HCT116 (cell line): ENCODE data around the gene SLC1A3.

ENCODE experiments used
- CEBPB ChIP-seq: IDR thresholded peaks from 2 replicates; pipeline ENCODE4 v1.6.1; 2012; ENCODE audit warnings: low read depth
- EZH2 ChIP-seq: fragments of 200-600 bp; sonication (generic); IDR thresholded peaks from 2 replicates; pipeline ENCODE4 v1.6.1; 2017; ENCODE audit warnings: antibody characterized with exemption, mixed run types
- EZH2phosphoT487 ChIP-seq: fragments of 200-600 bp; IDR thresholded peaks from 2 replicates; pipeline ENCODE4 v1.6.1; 2018; ENCODE audit warnings: antibody characterized with exemption, borderline replicate concordance
- FOSL1 ChIP-seq: IDR thresholded peaks from 2 replicates; pipeline ENCODE4 v1.6.1; 2012; ENCODE audit warnings: low read depth
- JUND ChIP-seq: IDR thresholded peaks from 2 replicates; pipeline ENCODE4 v1.6.1; 2012
- POLR2A ChIP-seq: IDR thresholded peaks from 2 replicates; pipeline ENCODE4 v1.7.0; 2011; ENCODE audit warnings: borderline replicate concordance; ENCODE audit not compliant: insufficient read depth, insufficient read length; ENCODE audit errors: extremely low read depth
- POLR2AphosphoS5 ChIP-seq: IDR thresholded peaks from 2 replicates; pipeline ENCODE4 v1.6.1; 2011; ENCODE audit warnings: mild to moderate bottlenecking, low read depth, low read length, moderate library complexity
- SIN3A ChIP-seq: IDR thresholded peaks from 2 replicates; pipeline ENCODE4 v1.6.1; 2012; ENCODE audit warnings: low read depth
- TCF7L2 ChIP-seq: IDR thresholded peaks from 2 replicates; pipeline ENCODE4 v1.7.0; 2011; ENCODE audit warnings: borderline replicate concordance, inconsistent platforms; ENCODE audit not compliant: insufficient read depth, insufficient read length; ENCODE audit errors: extremely low read depth
- ZNF274 ChIP-seq: fragments of 200-500 bp; sonication (Bioruptor generic); IDR thresholded peaks from 2 replicates; pipeline ENCODE4 v1.6.1; 2014; ENCODE audit warnings: mild to moderate bottlenecking, low read depth, low read length, inconsistent platforms
- TF ChIP-seq, protein P1 (sequence below): IDR thresholded peaks from 2 replicates; pipeline ENCODE4 v1.6.1; 2011; ENCODE audit warnings: mild to moderate bottlenecking, low read length, moderate library complexity; ENCODE audit not compliant: insufficient replicate concordance; ENCODE audit errors: extremely low read depth
- TF ChIP-seq, protein P2 (sequence below), 3 experiments: fragments of 200-600 bp in 1 of 3; sonication (generic) in 1 of 3; IDR thresholded peaks in 2 of 3; conservative IDR thresholded peaks in 1 of 3; 2 replicates each; pipeline ENCODE4 v1.5.1; 2012 to 2017; ENCODE audit warnings: low read depth in 2 of 3, low read length in 2 of 3, antibody characterized with exemption in 1 of 3, borderline replicate concordance in 1 of 3, control low read depth in 1 of 3, mild to moderate bottlenecking in 1 of 3, mixed read lengths in 1 of 3, mixed run types in 1 of 3, moderate library complexity in 1 of 3; ENCODE audit not compliant: insufficient read depth in 1 of 3
- TF ChIP-seq, protein P3 (sequence below): IDR thresholded peaks from 2 replicates; pipeline ENCODE4 v1.6.1; 2012; ENCODE audit warnings: low read depth

DNA sequence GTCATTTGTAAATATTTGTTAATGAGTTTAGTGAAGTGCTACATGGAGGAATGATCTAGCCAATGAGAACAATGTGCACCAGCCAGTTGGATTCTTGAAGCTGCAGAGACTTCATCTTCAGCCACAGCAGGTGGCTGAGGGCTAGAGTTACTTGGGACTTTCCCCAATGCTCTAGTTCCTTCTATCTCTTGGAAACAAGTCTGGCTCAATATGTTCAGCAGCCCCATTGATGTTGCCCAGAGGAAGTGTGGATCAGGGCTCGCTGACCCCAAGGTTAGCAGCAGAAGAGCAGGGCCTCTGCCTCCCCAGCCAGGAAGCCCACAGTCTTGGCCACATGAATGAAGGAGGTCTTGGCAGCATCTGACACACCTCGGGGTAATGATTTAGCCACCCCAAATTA is 117.5 kb downstream of the SLC1A3 start:
- TF ChIP-seq POLR2AphosphoS5 (no peak), EZH2phosphoT487 (no peak), SIN3A (no peak), CEBPB (no peak), POLR2A (no peak), EZH2 (no peak), ZNF274 (no peak), TCF7L2 (no peak), JUND (no peak), FOSL1 (no peak)
- TF ChIP-seq, protein P1, sequence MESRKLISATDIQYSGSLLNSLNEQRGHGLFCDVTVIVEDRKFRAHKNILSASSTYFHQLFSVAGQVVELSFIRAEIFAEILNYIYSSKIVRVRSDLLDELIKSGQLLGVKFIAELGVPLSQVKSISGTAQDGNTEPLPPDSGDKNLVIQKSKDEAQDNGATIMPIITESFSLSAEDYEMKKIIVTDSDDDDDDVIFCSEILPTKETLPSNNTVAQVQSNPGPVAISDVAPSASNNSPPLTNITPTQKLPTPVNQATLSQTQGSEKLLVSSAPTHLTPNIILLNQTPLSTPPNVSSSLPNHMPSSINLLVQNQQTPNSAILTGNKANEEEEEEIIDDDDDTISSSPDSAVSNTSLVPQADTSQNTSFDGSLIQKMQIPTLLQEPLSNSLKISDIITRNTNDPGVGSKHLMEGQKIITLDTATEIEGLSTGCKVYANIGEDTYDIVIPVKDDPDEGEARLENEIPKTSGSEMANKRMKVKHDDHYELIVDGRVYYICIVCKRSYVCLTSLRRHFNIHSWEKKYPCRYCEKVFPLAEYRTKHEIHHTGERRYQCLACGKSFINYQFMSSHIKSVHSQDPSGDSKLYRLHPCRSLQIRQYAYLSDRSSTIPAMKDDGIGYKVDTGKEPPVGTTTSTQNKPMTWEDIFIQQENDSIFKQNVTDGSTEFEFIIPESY: no peak
- TF ChIP-seq, protein P2, sequence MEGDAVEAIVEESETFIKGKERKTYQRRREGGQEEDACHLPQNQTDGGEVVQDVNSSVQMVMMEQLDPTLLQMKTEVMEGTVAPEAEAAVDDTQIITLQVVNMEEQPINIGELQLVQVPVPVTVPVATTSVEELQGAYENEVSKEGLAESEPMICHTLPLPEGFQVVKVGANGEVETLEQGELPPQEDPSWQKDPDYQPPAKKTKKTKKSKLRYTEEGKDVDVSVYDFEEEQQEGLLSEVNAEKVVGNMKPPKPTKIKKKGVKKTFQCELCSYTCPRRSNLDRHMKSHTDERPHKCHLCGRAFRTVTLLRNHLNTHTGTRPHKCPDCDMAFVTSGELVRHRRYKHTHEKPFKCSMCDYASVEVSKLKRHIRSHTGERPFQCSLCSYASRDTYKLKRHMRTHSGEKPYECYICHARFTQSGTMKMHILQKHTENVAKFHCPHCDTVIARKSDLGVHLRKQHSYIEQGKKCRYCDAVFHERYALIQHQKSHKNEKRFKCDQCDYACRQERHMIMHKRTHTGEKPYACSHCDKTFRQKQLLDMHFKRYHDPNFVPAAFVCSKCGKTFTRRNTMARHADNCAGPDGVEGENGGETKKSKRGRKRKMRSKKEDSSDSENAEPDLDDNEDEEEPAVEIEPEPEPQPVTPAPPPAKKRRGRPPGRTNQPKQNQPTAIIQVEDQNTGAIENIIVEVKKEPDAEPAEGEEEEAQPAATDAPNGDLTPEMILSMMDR (IDR thresholded peaks at IDR 0.05 in 2 of 3, conservative IDR thresholded peaks at IDR 0.05 in 1 of 3; ENCODE audit: borderline replicate concordance in 1 of 3, insufficient read depth in 1 of 3, low read depth in 2 of 3, low read length in 2 of 3): no peak
- TF ChIP-seq, protein P3, sequence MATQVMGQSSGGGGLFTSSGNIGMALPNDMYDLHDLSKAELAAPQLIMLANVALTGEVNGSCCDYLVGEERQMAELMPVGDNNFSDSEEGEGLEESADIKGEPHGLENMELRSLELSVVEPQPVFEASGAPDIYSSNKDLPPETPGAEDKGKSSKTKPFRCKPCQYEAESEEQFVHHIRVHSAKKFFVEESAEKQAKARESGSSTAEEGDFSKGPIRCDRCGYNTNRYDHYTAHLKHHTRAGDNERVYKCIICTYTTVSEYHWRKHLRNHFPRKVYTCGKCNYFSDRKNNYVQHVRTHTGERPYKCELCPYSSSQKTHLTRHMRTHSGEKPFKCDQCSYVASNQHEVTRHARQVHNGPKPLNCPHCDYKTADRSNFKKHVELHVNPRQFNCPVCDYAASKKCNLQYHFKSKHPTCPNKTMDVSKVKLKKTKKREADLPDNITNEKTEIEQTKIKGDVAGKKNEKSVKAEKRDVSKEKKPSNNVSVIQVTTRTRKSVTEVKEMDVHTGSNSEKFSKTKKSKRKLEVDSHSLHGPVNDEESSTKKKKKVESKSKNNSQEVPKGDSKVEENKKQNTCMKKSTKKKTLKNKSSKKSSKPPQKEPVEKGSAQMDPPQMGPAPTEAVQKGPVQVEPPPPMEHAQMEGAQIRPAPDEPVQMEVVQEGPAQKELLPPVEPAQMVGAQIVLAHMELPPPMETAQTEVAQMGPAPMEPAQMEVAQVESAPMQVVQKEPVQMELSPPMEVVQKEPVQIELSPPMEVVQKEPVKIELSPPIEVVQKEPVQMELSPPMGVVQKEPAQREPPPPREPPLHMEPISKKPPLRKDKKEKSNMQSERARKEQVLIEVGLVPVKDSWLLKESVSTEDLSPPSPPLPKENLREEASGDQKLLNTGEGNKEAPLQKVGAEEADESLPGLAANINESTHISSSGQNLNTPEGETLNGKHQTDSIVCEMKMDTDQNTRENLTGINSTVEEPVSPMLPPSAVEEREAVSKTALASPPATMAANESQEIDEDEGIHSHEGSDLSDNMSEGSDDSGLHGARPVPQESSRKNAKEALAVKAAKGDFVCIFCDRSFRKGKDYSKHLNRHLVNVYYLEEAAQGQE: no peak
